Neural crest cell (in vitro differentiated cells): ENCODE measurements around the gene RCAN3. TPM values are rescaled to one million over a fixed set of nuclear protein-coding genes. Genes with fewer than 3 reads are reported as not detected.
"Not testable (repeated sequence)": the region's sequence is repeated elsewhere in the genome, so short reads cannot be mapped to it uniquely, and the experiment has no call there.

Source experiments
- DNase-seq: peaks from one replicate; pipeline ENCODE4 v3.0.0; 2021; ENCODE audit warnings: low read depth, mixed read lengths, low spot score
- H3K27ac Mint-ChIP-seq: one replicate; pipeline ENCODE4 v1.8.0; 2021; ENCODE audit warnings: mild to moderate bottlenecking, mixed read lengths; ENCODE audit not compliant: unreplicated experiment
- H3K27me3 Mint-ChIP-seq: 2 replicates; pipeline ENCODE4 v1.8.0; 2021; ENCODE audit warnings: low read depth, mild to moderate bottlenecking, mixed read lengths
- H3K36me3 Mint-ChIP-seq: 2 replicates; pipeline ENCODE4 v1.8.0; 2021; ENCODE audit warnings: low read depth, mild to moderate bottlenecking, mixed read lengths
- H3K4me1 Mint-ChIP-seq: 2 replicates; pipeline ENCODE4 v1.8.0; 2021; ENCODE audit warnings: mixed read lengths
- H3K4me3 Mint-ChIP-seq: one replicate; pipeline ENCODE4 v1.8.0; 2021; ENCODE audit warnings: mild to moderate bottlenecking, mixed read lengths
- H3K9me3 Mint-ChIP-seq: 2 replicates; pipeline ENCODE4 v1.8.0; 2021; ENCODE audit warnings: mixed read lengths
- CTCF ChIP-seq: fragments of 200-600 bp; sonication (generic); conservative IDR thresholded peaks from 2 replicates; pipeline ENCODE4 v1.5.0; 2021; ENCODE audit warnings: antibody characterized with exemption, mild to moderate bottlenecking
- total RNA-seq: library from RNA; stranded (reverse); gene quantifications from 2 replicates; pipeline ENCODE4 v1.2.1, GENCODE V29; 2021

RCAN3 gene
- total RNA-seq, 1 donor from 2014 or later: 2.2 TPM

- H3K4me3 Mint-ChIP-seq: no peak overlapping the region
Measured at GRCh38 chr1:24484199-24484598, 18.4 kb upstream of the RCAN3 start.

GRCh38 chr1:24486331-24487065, 16.1 kb upstream of the RCAN3 start:
- Mint-ChIP-seq H3K4me1 (peaks cover 2% of the 10 kb centered on the region), H3K4me3 (no peak overlapping the region), H3K9me3 (peaks cover 3% of the 10 kb centered on the region), H3K27me3 (peaks cover 6% of the 10 kb centered on the region), H3K36me3 (no peaks in the 10 kb centered on the region), H3K27ac (no peak overlapping the region)
- DNase-seq: no peak
- TF ChIP-seq CTCF: no peak

More at GRCh38 chr1:24484199-24484598, 18.4 kb upstream of the RCAN3 start:
- DNase-seq: no peak
- Mint-ChIP-seq H3K9me3 (peaks cover 3% of the 10 kb centered on the region), H3K4me1 (peaks cover 10% of the 10 kb centered on the region), H3K27ac (no peak overlapping the region), H3K36me3 (no peaks in the 10 kb centered on the region), H3K27me3 (peaks cover 3% of the 10 kb centered on the region)
- TF ChIP-seq CTCF: no peak

- no peak for DNase-seq
- Mint-ChIP-seq H3K27me3 (peaks cover 13% of the 10 kb centered on the region), H3K36me3 (no peaks in the 10 kb centered on the region), H3K4me1 (no peaks in the 10 kb centered on the region), H3K9me3 (peaks cover 3% of the 10 kb centered on the region), H3K27ac (no peak overlapping the region), H3K4me3 (no peak overlapping the region)
- no peak for TF ChIP-seq CTCF
Measured at GRCh38 chr1:24487455-24487854, 15.2 kb upstream of the RCAN3 start.

- not testable (repeated sequence) for H3K4me3 Mint-ChIP-seq, H3K36me3 Mint-ChIP-seq, H3K27ac Mint-ChIP-seq, H3K4me1 Mint-ChIP-seq, H3K9me3 Mint-ChIP-seq, DNase-seq
- H3K27me3 Mint-ChIP-seq: peaks cover 17% of the 10 kb centered on the region
Measured at GRCh38 chr1:24488159-24488558, 14.5 kb upstream of the RCAN3 start.

GRCh38 chr1:24489674-24490073, 13.0 kb upstream of the RCAN3 start:
- Mint-ChIP-seq H3K9me3 (peaks cover 3% of the 10 kb centered on the region), H3K27me3 (peaks cover 27% of the 10 kb centered on the region), H3K36me3 (no peaks in the 10 kb centered on the region), H3K4me3 (no peak overlapping the region), H3K27ac (no peak overlapping the region), H3K4me1 (no peaks in the 10 kb centered on the region)
- no peak for DNase-seq
- TF ChIP-seq CTCF: no peak

GRCh38 chr1:24490101-24490781, 12.4 kb upstream of the RCAN3 start:
- Mint-ChIP-seq H3K36me3 (no peaks in the 10 kb centered on the region), H3K27me3 (peaks cover 32% of the 10 kb centered on the region), H3K9me3 (peaks cover 3% of the 10 kb centered on the region), H3K4me3 (no peak overlapping the region), H3K4me1 (no peaks in the 10 kb centered on the region), H3K27ac (no peak overlapping the region)
- no peak for DNase-seq
- TF ChIP-seq CTCF: no peak
